ENCODE results near the gene GJD4.

Gene GJD4

DNA sequence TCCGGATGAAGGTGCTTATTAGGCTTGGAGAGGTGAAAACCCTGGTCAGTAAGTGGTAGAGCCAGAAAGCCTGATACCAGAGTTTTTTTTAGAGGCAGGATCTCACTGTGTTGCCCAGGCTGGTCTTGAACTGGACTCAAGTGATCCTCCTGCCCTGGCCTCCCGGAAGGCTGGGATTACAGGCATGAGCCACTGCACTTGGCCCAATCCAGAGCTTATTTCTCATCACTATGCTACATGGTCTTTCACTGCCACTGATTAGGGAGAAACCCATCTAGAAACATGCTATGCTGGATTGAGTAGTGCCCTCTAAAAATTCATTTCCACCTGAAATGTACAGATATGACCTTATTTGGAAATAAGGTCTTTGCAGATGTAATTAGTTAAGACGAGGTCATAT lies 28.4 kb upstream of the GJD4 start:
- TF ChIP-seq, protein P1, sequence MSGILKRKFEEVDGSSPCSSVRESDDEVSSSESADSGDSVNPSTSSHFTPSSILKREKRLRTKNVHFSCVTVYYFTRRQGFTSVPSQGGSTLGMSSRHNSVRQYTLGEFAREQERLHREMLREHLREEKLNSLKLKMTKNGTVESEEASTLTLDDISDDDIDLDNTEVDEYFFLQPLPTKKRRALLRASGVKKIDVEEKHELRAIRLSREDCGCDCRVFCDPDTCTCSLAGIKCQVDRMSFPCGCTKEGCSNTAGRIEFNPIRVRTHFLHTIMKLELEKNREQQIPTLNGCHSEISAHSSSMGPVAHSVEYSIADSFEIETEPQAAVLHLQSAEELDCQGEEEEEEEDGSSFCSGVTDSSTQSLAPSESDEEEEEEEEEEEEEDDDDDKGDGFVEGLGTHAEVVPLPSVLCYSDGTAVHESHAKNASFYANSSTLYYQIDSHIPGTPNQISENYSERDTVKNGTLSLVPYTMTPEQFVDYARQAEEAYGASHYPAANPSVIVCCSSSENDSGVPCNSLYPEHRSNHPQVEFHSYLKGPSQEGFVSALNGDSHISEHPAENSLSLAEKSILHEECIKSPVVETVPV (CRISPR knock-in tag; IDR thresholded peaks at IDR 0.05): no peak
- TF ChIP-seq PPARA (CRISPR knock-in tag; IDR thresholded peaks at IDR 0.05; ENCODE audit: borderline replicate concordance) (no peak), ISL1 (CRISPR knock-in tag; IDR thresholded peaks at IDR 0.05) (no peak), RARB (CRISPR knock-in tag; IDR thresholded peaks at IDR 0.05) (no peak), BACH2 (CRISPR knock-in tag; IDR thresholded peaks at IDR 0.05; ENCODE audit: borderline replicate concordance) (no peak), ZNF70 (CRISPR knock-in tag; IDR thresholded peaks at IDR 0.05) (no peak)
- ATAC-seq: no peak

- no peak for ATAC-seq
- TF ChIP-seq TCF4 (CRISPR knock-in tag; IDR thresholded peaks at IDR 0.05; ENCODE audit: borderline replicate concordance) (no peak), POU6F1 (CRISPR knock-in tag; IDR thresholded peaks at IDR 0.05; ENCODE audit: borderline replicate concordance, low read depth) (no peak), BACH2 (CRISPR knock-in tag; IDR thresholded peaks at IDR 0.05; ENCODE audit: borderline replicate concordance) (no peak), RARB (CRISPR knock-in tag; IDR thresholded peaks at IDR 0.05) (no peak), ARNTL (CRISPR knock-in tag; IDR thresholded peaks at IDR 0.05; ENCODE audit: borderline replicate concordance, low read depth) (no peak), ZC3H10 (CRISPR knock-in tag; IDR thresholded peaks at IDR 0.05) (no peak), ZFP30 (CRISPR knock-in tag; IDR thresholded peaks at IDR 0.05) (no peak), ZNF8 (CRISPR knock-in tag; IDR thresholded peaks at IDR 0.05) (no peak), ZFP3 (CRISPR knock-in tag; IDR thresholded peaks at IDR 0.05) (no peak), ZNF70 (CRISPR knock-in tag; IDR thresholded peaks at IDR 0.05) (no peak)
- TF ChIP-seq, protein P1 (CRISPR knock-in tag; IDR thresholded peaks at IDR 0.05): no peak
- TF ChIP-seq, protein P2, sequence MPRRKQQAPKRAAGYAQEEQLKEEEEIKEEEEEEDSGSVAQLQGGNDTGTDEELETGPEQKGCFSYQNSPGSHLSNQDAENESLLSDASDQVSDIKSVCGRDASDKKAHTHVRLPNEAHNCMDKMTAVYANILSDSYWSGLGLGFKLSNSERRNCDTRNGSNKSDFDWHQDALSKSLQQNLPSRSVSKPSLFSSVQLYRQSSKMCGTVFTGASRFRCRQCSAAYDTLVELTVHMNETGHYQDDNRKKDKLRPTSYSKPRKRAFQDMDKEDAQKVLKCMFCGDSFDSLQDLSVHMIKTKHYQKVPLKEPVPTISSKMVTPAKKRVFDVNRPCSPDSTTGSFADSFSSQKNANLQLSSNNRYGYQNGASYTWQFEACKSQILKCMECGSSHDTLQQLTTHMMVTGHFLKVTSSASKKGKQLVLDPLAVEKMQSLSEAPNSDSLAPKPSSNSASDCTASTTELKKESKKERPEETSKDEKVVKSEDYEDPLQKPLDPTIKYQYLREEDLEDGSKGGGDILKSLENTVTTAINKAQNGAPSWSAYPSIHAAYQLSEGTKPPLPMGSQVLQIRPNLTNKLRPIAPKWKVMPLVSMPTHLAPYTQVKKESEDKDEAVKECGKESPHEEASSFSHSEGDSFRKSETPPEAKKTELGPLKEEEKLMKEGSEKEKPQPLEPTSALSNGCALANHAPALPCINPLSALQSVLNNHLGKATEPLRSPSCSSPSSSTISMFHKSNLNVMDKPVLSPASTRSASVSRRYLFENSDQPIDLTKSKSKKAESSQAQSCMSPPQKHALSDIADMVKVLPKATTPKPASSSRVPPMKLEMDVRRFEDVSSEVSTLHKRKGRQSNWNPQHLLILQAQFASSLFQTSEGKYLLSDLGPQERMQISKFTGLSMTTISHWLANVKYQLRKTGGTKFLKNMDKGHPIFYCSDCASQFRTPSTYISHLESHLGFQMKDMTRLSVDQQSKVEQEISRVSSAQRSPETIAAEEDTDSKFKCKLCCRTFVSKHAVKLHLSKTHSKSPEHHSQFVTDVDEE (CRISPR knock-in tag; IDR thresholded peaks at IDR 0.05): no peak
- TF ChIP-seq, protein P3, sequence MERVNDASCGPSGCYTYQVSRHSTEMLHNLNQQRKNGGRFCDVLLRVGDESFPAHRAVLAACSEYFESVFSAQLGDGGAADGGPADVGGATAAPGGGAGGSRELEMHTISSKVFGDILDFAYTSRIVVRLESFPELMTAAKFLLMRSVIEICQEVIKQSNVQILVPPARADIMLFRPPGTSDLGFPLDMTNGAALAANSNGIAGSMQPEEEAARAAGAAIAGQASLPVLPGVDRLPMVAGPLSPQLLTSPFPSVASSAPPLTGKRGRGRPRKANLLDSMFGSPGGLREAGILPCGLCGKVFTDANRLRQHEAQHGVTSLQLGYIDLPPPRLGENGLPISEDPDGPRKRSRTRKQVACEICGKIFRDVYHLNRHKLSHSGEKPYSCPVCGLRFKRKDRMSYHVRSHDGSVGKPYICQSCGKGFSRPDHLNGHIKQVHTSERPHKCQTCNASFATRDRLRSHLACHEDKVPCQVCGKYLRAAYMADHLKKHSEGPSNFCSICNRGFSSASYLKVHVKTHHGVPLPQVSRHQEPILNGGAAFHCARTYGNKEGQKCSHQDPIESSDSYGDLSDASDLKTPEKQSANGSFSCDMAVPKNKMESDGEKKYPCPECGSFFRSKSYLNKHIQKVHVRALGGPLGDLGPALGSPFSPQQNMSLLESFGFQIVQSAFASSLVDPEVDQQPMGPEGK (CRISPR knock-in tag; IDR thresholded peaks at IDR 0.05; ENCODE audit: borderline replicate concordance): no peak
- TF ChIP-seq, protein P4, sequence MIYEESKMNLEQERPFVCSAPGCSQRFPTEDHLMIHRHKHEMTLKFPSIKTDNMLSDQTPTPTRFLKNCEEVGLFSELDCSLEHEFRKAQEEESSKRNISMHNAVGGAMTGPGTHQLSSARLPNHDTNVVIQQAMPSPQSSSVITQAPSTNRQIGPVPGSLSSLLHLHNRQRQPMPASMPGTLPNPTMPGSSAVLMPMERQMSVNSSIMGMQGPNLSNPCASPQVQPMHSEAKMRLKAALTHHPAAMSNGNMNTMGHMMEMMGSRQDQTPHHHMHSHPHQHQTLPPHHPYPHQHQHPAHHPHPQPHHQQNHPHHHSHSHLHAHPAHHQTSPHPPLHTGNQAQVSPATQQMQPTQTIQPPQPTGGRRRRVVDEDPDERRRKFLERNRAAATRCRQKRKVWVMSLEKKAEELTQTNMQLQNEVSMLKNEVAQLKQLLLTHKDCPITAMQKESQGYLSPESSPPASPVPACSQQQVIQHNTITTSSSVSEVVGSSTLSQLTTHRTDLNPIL (CRISPR knock-in tag; IDR thresholded peaks at IDR 0.05; ENCODE audit: low read depth): no peak
Measured at GRCh38 chr10:35577926-35578617, 27.1 kb upstream of the GJD4 start.

DNA sequence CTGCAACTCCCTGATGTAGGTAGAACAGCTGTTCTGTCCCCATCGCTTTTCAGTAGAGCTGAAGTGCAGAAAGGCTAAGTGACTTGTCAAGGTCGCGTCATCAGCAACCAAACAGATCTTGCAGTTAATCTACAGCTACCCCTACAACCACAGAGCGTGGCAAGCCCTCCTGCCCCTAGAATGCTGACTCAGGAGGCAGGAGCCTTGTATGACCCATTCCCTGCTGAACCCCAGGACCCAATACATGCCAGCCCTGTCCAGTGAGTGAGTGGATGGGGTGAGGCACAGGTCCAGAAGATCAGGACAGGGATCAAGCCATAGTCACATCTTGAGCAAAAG lies 26.6 kb upstream of the GJD4 start:
- no peak for ATAC-seq
- TF ChIP-seq, protein P3 (CRISPR knock-in tag; IDR thresholded peaks at IDR 0.05; ENCODE audit: borderline replicate concordance): no peak
- no peak for TF ChIP-seq TCF4 (CRISPR knock-in tag; IDR thresholded peaks at IDR 0.05; ENCODE audit: borderline replicate concordance)
- no peak for TF ChIP-seq RARB (CRISPR knock-in tag; IDR thresholded peaks at IDR 0.05)
- TF ChIP-seq ZFP30 (CRISPR knock-in tag; IDR thresholded peaks at IDR 0.05): no peak
- no peak for TF ChIP-seq TOX (CRISPR knock-in tag; IDR thresholded peaks at IDR 0.05; ENCODE audit: borderline replicate concordance)
- TF ChIP-seq ZNF70 (CRISPR knock-in tag; IDR thresholded peaks at IDR 0.05): no peak
- TF ChIP-seq ZNF8 (CRISPR knock-in tag; IDR thresholded peaks at IDR 0.05): no peak
- TF ChIP-seq SNAI2 (CRISPR knock-in tag; IDR thresholded peaks at IDR 0.05): no peak
- TF ChIP-seq, protein P1 (CRISPR knock-in tag; IDR thresholded peaks at IDR 0.05): no peak
- no peak for TF ChIP-seq ZFP3 (CRISPR knock-in tag; IDR thresholded peaks at IDR 0.05)
- TF ChIP-seq POU6F1 (CRISPR knock-in tag; IDR thresholded peaks at IDR 0.05; ENCODE audit: borderline replicate concordance, low read depth): no peak
- TF ChIP-seq ZNF565 (CRISPR knock-in tag; conservative IDR thresholded peaks at IDR 0.05; ENCODE audit: low read depth): no peak
